SU-DHL-6 (cell line): ENCODE measurements around the gene RIMBP2.

Source experiments
- EZH2phosphoT487 ChIP-seq: fragments of 200-600 bp; sonication (generic), shearing (Covaris generic); conservative IDR thresholded peaks from 2 replicates; pipeline ENCODE4 v1.6.1; 2018; ENCODE audit warnings: mild to moderate bottlenecking, antibody characterized with exemption, low read length, moderate library complexity, mixed read lengths
- TF ChIP-seq, protein P1 (sequence below): fragments of 200-600 bp; sonication (generic); IDR thresholded peaks from one replicate; pipeline ENCODE4 v1.5.1; 2017; ENCODE audit warnings: antibody characterized with exemption, mild to moderate bottlenecking, low read length, moderate library complexity; ENCODE audit not compliant: insufficient read depth, poor library complexity, severe bottlenecking

- TF ChIP-seq, protein P1, sequence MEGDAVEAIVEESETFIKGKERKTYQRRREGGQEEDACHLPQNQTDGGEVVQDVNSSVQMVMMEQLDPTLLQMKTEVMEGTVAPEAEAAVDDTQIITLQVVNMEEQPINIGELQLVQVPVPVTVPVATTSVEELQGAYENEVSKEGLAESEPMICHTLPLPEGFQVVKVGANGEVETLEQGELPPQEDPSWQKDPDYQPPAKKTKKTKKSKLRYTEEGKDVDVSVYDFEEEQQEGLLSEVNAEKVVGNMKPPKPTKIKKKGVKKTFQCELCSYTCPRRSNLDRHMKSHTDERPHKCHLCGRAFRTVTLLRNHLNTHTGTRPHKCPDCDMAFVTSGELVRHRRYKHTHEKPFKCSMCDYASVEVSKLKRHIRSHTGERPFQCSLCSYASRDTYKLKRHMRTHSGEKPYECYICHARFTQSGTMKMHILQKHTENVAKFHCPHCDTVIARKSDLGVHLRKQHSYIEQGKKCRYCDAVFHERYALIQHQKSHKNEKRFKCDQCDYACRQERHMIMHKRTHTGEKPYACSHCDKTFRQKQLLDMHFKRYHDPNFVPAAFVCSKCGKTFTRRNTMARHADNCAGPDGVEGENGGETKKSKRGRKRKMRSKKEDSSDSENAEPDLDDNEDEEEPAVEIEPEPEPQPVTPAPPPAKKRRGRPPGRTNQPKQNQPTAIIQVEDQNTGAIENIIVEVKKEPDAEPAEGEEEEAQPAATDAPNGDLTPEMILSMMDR = no peak
- TF ChIP-seq EZH2phosphoT487 = no peak
Measured at GRCh38 chr12:130698106-130698505, 18.0 kb downstream of the RIMBP2 start.
